Hematopoietic multipotent progenitor cell treated with erythropoietin and hydrocortisone succinate and interleukin-3 and kit ligand, for 8 days (in vitro differentiated cells): ENCODE data around the gene TNFRSF8.

Experiments used
- DNase-seq: peaks from one replicate; pipeline ENCODE4 v3.0.0-alpha.2; 2015

Gene TNFRSF8

DNA sequence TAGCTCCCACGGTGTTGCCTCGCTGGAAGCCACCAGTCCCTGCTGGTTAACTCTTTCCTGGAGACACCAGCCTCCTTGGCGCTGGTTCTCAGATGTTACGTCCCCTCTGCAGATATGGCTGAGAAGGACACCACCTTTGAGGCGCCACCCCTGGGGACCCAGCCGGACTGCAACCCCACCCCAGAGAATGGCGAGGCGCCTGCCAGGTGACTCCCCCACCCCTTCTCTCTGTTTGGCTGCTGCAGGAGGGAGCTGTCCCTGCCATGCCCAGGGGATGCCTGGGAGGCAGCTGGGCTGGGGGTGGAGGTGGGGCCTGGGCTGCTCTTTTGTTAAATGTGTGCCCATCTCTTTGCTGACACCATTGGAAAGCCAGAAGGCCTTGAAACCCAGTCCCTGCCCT, 60.1 kb downstream of the TNFRSF8 start:
- DNase-seq: no peak

DNA sequence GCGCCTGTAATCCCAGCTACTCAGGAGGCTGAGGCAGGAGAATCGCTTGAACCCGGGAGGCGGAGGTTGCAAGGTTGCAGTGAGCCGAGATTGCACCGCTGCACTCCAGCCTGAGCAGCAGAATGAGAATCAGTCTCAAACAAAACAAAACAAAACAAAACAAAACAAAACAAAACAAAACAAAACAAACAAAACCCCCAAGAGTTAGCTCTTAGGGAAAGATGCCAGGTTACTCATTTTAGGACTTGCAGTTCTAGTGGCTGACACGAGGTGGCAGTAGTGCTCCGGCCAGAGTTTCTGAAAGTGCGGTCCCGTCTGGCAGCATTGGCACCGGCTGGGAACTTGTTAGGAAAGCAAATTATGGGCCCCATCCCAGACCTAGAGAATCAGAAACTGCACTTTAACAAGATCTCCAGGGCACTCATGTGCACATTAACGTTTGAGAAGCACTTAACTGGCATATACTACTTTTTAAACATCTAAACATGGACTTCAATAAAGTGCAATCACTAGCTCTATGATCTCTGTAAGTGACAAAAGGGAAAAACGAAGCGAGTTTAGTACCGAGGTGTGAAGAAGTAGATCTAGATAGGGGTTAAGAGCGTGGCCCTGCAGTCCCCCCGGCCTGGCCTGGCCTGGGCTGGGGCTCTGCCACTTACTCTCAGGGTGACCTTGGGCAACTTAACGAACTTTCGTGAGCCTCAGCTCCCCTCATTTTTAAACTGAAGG, 61.8 kb downstream of the TNFRSF8 start:
- DNase-seq: peak; percentile 74

DNA sequence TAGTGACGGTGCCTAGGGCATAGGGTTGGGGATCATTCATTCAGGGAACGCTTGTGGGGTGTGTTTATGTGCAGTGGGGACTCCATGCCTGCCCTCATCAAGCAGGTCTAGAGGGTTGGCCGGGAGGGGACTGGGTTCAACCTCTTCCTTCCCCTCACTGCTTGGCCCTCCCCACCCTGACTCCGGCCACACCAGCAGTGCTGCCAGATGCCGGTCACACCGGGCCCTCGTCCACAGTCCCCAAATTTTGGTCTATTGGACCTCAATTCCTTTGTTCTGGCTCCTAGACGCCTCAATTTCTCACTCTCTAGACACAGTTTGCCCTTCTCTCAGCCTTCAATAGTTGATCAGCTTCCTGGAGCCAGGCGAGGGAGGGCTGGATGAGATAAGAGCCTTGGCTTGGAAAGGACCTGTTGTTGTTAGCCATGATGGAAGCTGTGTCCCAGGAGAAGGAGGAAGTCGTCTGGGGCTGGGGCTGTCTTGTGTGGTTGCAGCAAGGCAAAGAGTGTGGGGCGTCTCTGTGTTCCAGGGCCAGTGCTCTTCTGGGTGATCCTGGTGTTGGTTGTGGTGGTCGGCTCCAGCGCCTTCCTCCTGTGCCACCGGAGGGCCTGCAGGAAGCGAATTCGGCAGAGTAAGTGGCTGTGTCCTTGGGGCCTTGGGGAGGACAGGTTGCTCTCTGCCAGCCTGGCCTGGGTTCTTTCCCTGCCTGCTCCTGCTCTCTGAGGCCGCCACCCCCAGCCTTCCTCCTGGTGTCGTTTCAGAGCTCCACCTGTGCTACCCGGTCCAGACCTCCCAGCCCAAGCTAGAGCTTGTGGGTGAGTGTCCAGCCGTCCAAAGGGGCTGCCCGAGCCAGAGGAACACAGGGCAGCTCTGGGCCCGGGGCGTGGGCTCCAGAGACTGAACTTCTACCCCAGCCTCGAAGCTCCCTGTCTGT, 62.6 kb downstream of the TNFRSF8 start:
- DNase-seq: no peak

DNA sequence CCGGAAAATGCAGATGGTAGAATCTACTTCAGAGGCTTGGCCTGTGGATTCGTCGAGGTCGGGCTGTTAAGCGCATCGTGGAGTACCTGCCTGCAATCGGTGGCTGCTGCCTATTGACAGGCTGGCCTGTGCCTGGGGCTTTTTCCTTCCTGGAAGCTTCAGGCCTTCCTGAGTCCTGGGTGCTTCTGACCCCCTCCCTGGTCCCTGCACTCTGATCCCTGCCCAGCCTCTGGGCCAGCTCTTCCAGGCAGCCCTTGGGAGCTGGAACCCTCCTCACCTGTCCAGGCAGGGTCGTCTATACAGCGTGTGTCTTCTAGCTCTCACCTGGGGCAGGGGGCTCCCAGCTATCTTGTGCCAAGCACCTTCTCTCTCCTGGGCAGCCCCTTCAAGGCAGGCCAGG, 63.7 kb downstream of the TNFRSF8 start:
- no peak for DNase-seq

DNA sequence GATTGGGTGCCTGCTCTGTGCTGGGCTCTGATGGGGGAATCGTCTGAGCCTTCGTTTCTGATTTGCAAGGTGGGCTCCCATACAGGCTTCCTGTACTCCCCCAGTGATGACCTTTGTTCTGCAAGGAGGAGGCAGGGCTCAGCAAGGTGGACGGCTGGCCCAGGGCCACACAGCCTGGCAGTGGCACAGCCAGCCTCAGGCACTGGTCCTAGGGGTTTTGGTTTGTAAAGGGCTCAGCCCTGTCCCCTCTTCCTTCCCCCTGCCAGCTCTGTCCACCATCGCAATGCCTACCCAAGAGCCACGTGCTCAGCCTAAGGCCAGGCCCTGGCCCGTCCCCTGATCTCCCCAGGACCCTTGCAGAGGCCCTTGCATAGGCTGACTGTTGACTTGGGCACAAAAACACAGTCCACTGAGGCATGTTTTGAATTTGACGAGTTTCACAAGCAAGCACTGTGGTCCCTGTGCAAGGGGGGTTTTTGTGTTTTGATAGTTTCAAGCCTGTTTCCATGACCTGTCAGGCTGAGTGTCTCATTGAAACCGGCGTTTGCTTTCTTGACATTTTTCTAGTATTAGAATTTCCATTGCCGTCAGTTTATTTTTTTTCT, 64.2 kb downstream of the TNFRSF8 start:
- no peak for DNase-seq

DNA sequence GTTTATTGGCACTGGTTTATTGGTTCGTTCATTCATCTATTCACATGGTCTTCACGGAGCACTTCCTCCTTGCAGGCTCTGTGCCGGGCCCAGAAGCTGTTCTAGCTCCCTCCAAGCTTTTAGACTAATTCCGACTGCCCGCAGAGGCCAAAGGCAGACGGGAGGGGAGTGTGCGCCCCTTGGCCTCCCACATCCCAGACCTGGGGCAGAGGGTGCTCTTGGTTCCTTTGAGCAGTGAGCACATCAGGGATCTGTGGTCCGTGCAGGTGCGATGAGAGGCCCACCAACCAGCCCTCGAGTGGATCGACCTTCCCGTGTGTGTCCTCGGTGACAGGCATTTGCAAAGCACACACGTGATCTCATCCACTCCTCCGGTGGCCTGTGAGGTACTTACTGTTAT, 65.0 kb downstream of the TNFRSF8 start:
- no peak for DNase-seq

DNA sequence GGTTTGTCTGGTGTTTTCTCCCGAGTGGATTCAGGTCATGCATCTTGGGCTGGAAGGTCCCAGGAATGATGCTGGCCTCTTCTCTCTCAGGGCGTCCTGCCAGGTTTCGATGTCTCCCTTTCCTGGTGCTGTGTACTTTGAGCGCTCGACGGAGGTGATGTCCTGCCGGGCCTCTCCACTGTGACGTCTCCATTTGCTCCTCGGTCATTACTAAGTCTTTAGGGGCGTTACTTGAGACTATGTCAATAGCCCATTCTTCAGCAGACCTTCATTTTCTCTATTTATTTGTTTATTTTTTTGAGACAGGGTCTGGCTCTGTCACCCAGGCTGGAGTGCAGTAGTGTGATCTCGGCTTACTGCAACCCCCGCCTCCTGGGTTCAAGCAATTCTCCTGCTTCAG, 66.5 kb downstream of the TNFRSF8 start:
- no peak for DNase-seq

DNA sequence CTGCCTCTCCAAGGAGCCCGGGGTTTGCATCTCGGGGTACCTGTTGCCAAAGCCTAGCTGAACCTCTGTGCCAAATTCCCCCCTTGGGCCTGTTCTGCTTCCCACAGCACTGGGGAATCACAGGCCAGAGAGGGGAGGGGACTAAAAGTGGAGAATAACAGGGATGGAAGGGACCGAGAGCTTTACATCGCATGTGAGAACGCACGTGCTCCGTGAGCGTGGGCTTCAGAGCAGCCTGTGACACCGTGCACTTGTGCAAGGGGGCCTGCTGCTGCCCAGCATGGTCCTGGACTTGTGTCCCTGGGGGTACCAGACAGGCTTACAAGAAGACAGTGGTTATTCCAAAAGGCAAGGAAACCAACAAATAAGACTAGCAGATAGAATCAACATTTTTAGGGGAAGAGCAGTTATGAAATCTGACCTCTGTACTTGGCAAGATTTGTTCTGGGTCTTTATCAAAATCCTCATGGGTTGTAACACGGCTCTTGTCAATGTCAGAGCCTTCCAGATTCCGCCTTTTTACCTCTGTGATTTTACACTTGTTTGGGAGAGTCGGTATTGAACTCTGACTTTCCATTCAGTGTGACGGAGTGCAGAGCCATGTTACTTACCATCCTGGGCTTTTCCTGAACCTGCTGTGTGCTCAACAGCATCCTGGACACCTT, 67.5 kb downstream of the TNFRSF8 start:
- no peak for DNase-seq

DNA sequence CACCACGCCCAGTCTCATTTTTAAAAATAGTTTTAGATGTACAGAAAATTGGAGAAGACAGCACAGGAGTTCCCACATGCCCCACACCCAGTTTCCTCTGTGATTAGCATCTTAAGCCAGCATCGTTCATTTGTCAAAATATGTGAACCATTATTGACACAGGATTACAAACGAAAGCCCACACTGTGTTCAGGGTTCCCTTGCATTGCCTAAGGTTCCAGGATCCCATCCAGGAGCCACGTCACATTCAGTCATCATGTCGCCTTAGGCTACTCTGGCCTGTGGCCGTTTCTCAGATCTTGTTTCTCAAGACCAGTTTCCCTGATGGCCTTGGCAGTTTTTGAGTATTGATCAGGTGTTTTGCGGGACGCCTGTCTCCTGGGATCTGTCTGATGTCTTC, 69.0 kb downstream of the TNFRSF8 start:
- DNase-seq: no peak

DNA sequence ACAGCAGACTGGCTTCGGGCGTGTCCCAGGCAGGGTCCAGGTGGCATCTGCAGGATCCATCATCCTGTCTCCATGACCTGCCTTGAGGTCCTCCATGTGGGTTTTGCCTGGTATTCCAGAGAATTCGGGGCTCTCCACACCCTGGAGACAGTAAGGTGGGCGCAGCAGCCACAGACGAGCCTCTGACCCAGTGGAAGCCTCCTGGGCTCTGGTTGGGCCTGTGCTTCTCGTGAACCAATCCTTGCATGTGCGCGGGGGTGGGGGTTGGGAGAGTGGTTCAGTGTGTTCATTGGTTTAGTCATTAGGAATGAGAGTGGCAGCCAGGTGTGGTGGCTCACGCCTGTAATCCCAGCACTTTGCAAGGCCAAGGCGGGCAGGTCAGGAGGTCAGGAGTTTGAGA, 71.6 kb downstream of the TNFRSF8 start:
- DNase-seq: no peak

DNA sequence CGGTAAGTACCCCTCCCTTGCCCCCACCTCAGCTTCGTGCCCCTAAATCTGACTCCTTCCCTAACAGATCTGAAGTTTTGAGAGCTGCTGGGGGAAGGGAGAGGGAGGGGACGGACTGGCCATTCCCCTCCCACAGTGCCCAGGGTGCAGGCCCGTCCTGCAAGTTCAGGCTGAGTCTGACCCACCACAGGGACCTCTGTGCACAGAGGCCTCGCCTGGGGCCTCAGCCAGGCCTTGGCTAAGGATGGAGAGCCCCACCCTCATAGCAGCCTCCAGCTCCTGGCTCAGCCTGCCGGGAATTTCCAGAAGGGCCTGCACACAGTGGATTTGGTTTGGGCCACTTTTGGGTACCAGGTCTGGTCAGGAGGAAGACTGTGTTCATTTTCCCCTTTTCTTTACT, 72.5 kb downstream of the TNFRSF8 start:
- no peak for DNase-seq

DNA sequence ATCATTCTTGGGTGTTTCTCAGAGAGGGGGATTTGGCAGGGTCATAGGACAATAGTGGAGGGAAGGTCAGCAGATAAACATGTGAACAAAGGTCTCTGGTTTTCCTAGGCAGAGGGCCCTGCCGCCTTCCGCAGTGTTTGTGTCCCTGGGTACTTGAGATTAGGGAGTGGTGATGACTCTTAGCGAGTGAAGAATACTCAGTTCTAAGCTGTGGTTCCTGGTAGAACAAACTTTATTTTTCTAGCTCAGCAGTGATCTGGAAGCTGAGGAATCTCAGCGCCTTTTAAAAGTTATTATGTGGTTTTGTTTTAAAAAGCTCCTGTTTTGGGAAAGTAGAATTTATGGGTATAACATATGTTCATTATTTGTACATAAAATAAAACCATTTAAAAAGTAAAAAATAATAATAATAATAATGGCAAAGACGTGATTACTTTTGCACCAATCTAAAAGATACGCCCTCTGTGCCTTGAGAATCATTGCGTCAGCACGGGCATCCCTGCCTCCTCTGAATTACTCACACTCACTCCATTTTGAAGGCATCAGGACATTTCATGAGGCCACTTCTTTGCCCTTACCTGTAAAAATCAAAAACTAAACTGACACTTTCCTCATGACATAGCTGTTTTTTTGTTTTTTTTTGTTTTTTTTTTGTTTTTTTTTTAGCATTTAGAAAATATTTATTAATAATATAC, 74.0 kb downstream of the TNFRSF8 start:
- no peak for DNase-seq

DNA sequence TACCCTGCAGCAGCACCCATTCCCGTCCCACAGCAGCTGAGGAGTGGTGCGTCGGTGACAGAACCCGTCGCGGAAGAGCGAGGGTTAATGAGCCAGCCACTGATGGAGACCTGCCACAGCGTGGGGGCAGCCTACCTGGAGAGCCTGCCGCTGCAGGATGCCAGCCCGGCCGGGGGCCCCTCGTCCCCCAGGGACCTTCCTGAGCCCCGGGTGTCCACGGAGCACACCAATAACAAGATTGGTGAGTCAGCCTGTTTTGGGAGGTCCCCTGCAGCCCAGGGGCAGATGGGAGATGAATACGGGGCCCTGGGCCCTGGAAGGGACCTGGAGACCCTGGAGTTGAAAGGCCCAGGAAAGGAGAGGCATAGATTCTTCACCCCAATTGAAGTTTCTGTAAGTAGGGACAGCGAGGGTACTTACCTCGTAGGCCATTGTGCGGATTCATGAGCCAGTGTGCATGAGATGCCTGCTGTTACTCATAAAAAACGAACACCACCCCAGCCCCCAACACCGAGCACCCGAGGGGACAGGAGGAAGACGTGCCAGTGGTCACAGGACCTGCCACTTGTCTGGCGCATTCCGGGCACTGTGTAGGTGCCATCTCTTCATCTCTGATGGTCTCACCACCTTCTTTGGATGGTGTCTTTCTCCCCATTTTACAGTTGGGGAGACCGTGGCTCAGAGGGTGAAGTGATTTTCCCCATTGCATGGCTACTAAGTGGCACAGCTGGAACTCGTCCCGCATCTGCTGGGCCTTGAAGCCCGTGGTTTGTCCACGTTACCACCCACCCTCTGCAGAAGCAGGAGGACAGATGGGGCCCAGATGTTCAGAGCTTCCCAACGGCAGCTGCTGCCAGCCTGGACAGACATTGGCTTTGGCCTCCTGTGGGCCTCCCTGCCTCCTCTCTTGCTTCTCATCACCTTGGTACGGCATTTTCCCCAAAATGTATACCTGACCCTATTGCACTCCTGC, 75.4 kb downstream of the TNFRSF8 start:
- no peak for DNase-seq

DNA sequence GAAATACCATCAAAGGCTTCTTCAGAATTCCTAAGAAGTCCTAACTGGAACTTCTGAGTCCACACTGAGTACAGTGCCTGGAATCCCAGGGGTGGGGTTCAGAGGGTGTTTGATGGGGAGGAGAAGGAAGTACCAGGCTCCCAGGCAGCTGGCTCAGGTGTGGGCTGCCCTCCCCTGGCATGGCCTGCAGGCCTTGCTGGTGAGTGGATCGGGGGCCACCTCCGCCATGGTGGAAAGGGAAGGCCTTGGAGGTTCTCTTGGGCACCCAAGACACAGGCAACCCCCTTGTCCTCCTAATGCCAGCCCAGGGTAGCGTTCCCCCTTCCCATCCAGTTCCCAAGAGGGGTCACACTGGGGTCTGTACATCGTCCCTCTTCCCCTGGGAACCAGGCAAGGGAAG, 76.9 kb downstream of the TNFRSF8 start:
- no peak for DNase-seq

DNA sequence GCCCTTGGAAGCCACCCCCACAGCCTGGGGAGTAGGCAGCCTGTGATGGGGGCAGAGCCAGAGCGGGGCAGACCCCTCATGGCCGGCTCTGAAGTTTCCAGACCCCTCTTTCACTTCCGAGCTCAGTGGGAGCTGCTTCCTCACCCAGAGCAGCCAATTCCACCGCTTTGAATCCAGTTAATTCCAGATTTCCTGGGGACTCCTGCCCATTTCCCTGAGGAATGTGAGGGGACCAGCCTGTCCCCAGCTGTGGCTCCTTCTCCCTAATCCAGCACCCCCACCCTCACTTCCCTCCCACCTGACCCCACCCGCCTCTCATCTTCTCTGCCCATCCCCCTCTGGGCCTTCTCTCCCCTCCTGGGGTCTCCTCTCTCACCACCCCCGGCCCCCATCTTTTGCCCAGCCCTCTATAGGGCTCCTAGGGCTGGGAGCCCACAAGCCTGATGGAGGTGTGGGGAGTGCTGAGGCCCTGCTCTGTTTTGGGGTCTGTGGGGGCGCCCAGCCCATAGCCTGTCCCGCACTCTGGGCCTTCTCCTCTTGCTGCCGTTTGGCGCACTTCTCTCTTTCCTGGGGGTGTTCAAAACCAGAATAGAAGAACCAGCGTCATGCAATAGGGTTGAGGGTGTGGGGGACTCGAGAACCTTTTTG, 77.5 kb downstream of the TNFRSF8 start:
- no peak for DNase-seq

DNA sequence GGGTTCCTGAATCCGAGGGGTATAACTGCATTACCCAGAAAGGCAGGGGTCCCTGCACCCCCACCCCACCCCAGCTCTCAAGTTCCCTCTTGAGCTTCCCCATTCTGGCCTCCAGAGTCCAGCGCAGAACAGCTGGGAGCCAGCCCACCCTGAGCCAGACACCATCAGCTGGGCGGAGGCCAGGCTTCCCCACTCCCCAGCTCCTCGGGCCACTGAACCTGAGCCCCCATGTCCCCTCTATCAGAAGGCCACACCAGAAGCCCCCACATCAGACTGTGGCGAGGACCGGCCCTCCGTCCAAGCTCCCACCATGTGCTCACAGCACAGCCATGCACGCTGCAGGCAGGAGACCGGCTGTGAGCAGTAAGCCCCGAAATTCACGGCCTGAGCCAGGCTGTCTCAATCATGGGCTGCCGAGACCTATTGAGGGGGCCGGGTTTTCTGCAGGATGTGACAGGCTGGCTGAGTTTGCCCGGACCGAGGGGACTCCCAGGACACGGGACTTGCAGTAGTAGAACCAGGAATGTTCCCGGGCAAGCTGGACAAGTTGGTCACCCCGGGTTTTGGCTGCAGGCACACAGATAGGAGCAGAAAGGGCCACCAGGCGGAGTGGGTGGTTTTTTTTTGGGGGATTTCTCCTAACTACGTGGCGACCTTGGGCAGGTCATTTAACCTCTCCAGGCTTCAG, 78.2 kb downstream of the TNFRSF8 start:
- no peak for DNase-seq

DNA sequence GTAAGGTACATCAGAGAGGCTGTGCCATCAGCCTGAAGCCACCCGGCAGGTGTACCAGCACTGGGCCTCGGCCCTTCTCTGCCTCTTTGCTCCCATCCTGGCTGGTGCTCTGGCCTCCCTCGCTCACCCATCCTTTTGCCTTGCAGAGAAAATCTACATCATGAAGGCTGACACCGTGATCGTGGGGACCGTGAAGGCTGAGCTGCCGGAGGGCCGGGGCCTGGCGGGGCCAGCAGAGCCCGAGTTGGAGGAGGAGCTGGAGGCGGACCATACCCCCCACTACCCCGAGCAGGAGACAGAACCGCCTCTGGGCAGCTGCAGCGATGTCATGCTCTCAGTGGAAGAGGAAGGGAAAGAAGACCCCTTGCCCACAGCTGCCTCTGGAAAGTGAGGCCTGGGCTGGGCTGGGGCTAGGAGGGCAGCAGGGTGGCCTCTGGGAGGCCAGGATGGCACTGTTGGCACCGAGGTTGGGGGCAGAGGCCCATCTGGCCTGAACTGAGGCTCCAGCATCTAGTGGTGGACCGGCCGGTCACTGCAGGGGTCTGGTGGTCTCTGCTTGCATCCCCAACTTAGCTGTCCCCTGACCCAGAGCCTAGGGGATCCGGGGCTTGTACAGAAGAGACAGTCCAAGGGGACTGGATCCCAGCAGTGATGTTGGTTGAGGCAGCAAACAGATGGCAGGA, 79.2 kb downstream of the TNFRSF8 start:
- no peak for DNase-seq

DNA sequence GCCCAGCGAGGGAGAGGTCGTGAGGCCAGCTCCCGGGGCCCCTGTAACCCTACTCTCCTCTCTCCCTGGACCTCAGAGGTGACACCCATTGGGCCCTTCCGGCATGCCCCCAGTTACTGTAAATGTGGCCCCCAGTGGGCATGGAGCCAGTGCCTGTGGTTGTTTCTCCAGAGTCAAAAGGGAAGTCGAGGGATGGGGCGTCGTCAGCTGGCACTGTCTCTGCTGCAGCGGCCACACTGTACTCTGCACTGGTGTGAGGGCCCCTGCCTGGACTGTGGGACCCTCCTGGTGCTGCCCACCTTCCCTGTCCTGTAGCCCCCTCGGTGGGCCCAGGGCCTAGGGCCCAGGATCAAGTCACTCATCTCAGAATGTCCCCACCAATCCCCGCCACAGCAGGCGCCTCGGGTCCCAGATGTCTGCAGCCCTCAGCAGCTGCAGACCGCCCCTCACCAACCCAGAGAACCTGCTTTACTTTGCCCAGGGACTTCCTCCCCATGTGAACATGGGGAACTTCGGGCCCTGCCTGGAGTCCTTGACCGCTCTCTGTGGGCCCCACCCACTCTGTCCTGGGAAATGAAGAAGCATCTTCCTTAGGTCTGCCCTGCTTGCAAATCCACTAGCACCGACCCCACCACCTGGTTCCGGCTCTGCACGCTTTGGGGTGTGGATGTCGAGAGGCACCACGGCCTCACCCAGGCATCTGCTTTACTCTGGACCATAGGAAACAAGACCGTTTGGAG, 80.0 kb downstream of the TNFRSF8 start:
- no peak for DNase-seq

DNA sequence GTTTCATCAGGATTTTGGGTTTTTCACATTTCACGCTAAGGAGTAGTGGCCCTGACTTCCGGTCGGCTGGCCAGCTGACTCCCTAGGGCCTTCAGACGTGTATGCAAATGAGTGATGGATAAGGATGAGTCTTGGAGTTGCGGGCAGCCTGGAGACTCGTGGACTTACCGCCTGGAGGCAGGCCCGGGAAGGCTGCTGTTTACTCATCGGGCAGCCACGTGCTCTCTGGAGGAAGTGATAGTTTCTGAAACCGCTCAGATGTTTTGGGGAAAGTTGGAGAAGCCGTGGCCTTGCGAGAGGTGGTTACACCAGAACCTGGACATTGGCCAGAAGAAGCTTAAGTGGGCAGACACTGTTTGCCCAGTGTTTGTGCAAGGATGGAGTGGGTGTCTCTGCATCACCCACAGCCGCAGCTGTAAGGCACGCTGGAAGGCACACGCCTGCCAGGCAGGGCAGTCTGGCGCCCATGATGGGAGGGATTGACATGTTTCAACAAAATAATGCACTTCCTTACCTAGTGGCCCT, 80.6 kb downstream of the TNFRSF8 start:
- no peak for DNase-seq
